SK-N-SH (cell line): ENCODE results near the gene ACSF3.

Experiments
- EZH2phosphoT487 ChIP-seq: fragments of 200-600 bp; sonication (generic); IDR thresholded peaks from 2 replicates; pipeline ENCODE4 v1.6.1; 2017; ENCODE audit warnings: low read depth, mixed run types, mild to moderate bottlenecking, antibody characterized with exemption, moderate library complexity, borderline replicate concordance
- FOXJ3 ChIP-seq: sonication (generic); formaldehyde crosslinking; IDR thresholded peaks from 2 replicates; pipeline ENCODE4 v1.5.1; 2020; ENCODE audit warnings: mild to moderate bottlenecking, missing genetic modification reagents
- FOXM1 ChIP-seq: IDR thresholded peaks from 2 replicates; pipeline ENCODE4 v1.4.0; 2012; ENCODE audit warnings: low read depth, mild to moderate bottlenecking
- JUND ChIP-seq: IDR thresholded peaks from 2 replicates; pipeline ENCODE4 v1.4.0; 2012
- MXI1 ChIP-seq: IDR thresholded peaks from 2 replicates; pipeline ENCODE4 v1.6.1; 2012; ENCODE audit warnings: mild to moderate bottlenecking, low read depth, low read length, improper control_type of control experiment
- NRF1 ChIP-seq: IDR thresholded peaks from 2 replicates; pipeline ENCODE4 v1.6.1; 2012; ENCODE audit warnings: low read depth, mild to moderate bottlenecking, low read length
- POLR2AphosphoS5 ChIP-seq: IDR thresholded peaks from 2 replicates; pipeline ENCODE4 v1.6.1; 2012; ENCODE audit warnings: low read depth, low read length
- RAD21 ChIP-seq: IDR thresholded peaks from 2 replicates; pipeline ENCODE4 v1.6.1; 2012; ENCODE audit warnings: mild to moderate bottlenecking, low read length
- REST ChIP-seq: IDR thresholded peaks from 2 replicates; pipeline ENCODE4 v1.6.1; 2012; ENCODE audit warnings: mild to moderate bottlenecking, low read depth, low read length, moderate library complexity
- RFX5 ChIP-seq: IDR thresholded peaks from 2 replicates; pipeline ENCODE4 v1.6.1; 2012; ENCODE audit warnings: mild to moderate bottlenecking, improper control_type of control experiment, low read length
- YY1 ChIP-seq: IDR thresholded peaks from 2 replicates; pipeline ENCODE4 v1.4.0; 2012; ENCODE audit warnings: low read depth, mild to moderate bottlenecking
- TF ChIP-seq, protein P1 (sequence below): fragments of 200-600 bp; sonication (generic); IDR thresholded peaks from 2 replicates; pipeline ENCODE4 v1.6.1; 2017; ENCODE audit warnings: antibody characterized with exemption, mild to moderate bottlenecking, moderate library complexity
- TF ChIP-seq, protein P2 (sequence below): IDR thresholded peaks from 2 replicates; pipeline ENCODE4 v1.4.0; 2012; ENCODE audit warnings: low read depth

GRCh38 chr16:89164847-89165680 lies 71.4 kb downstream of the ACSF3 start:
- TF ChIP-seq, protein P1, sequence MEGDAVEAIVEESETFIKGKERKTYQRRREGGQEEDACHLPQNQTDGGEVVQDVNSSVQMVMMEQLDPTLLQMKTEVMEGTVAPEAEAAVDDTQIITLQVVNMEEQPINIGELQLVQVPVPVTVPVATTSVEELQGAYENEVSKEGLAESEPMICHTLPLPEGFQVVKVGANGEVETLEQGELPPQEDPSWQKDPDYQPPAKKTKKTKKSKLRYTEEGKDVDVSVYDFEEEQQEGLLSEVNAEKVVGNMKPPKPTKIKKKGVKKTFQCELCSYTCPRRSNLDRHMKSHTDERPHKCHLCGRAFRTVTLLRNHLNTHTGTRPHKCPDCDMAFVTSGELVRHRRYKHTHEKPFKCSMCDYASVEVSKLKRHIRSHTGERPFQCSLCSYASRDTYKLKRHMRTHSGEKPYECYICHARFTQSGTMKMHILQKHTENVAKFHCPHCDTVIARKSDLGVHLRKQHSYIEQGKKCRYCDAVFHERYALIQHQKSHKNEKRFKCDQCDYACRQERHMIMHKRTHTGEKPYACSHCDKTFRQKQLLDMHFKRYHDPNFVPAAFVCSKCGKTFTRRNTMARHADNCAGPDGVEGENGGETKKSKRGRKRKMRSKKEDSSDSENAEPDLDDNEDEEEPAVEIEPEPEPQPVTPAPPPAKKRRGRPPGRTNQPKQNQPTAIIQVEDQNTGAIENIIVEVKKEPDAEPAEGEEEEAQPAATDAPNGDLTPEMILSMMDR, result no peak
- TF ChIP-seq YY1 (no peak), FOXM1 (no peak), RAD21 (no peak), RFX5 (no peak), FOXJ3 (CRISPR knock-in tag) (no peak), NRF1 (no peak), EZH2phosphoT487 (no peak), REST (no peak), JUND (no peak), MXI1 (no peak), POLR2AphosphoS5 (no peak)
- TF ChIP-seq, protein P2, sequence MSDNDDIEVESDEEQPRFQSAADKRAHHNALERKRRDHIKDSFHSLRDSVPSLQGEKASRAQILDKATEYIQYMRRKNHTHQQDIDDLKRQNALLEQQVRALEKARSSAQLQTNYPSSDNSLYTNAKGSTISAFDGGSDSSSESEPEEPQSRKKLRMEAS, result no peak
